GM12872 (cell line): ENCODE results near the gene ZNF750.
A peak's percentile ranks its signal among the peaks of the same experiment; 100 is the strongest.

ENCODE experiments used
- CTCF ChIP-seq: IDR thresholded peaks from 3 replicates; pipeline ENCODE4 v1.5.1; 2011; ENCODE audit warnings: low read depth, mild to moderate bottlenecking, low read length, moderate library complexity; ENCODE audit not compliant: insufficient read depth

ZNF750 gene

GRCh38 chr17:82786427-82786826, 53.4 kb downstream of the ZNF750 start:
- TF ChIP-seq CTCF = no peak

- TF ChIP-seq CTCF = no peak
Observed at GRCh38 chr17:82783498-82783897, 56.3 kb downstream of the ZNF750 start.

DNA sequence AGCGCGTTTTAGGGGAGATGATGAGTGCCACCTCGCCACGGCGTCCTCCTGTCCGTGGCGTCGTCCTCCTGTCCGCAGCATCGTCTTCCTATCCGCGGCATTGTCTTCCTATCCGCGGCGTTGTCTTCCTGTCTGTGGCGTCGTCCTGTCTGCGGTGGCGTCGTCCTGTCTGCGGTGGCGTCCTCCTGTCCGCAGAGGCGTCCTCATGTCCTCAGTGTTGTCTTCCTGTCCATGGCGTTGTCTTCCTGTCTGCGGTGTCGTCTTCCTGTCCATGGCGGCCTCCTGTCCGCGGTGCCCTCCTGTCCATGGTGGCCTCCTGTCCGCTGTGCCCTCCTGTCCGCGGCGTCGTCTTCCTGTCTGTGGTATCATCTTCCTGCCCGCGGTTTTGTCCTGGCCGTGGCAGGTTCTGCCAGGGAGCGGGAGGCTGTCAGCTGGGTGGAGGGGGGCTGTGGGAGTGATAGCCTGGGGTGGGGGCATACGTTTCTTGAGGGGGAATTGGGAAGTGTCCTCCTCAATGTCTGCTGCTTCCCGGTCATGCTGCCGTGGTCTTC, 57.1 kb downstream of the ZNF750 start:
- TF ChIP-seq CTCF = no peak

GRCh38 chr17:82781894-82782274, 57.9 kb downstream of the ZNF750 start:
- TF ChIP-seq CTCF = peak; percentile 100

DNA sequence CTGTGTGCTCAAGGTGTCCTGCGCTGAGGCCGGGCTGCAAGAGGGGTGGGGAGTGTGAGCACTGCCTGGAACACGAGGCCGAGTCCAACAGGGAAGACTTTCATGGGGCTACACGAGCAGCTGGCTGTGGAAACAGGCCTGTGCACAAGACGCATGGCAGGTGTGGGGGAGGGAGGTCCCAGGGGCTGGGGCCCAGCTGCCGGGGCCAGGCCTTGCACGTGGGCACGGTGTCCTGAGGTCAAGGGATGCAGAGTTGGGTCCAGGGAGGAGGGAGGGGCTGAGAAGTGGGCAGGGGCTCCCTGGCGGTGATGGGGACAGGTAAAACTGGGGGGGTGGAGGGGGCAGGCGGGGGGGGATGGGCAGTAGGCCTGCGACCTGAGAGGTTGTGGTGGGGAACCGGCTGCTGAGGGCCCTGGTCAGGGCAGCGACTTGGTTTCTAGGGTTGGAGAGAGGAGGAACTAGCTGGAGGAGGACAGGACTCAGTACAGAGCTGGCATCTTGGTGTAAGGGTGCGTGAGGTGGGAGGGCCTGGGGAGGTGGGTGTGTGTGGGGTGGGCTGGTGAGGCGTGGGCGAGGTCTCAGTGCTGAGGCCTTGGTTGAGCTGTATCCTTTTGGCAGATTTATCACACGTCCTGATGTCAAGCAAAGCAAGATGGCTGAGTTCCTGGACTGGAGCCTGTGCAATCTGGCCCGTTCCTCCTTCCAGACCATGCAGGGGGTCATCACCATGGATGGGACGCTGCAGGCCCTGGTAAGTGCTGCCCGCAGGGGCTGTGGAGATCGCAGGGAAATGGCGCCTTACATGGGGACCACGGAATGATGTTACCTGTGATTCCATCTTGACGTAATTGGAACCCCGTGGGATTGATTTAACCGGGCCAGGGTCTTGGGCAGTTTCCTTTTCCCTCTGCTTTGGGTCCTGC, 58.6 kb downstream of the ZNF750 start:
- TF ChIP-seq CTCF = no peak

GRCh38 chr17:82780195-82780594, 59.6 kb downstream of the ZNF750 start:
- no peak for TF ChIP-seq CTCF

GRCh38 chr17:82779541-82779940, 60.3 kb downstream of the ZNF750 start:
- TF ChIP-seq CTCF = no peak
